Hepatocyte (in vitro differentiated cells): ENCODE results near the gene ELK3. TPM values are rescaled to one million over a fixed set of nuclear protein-coding genes. Genes with fewer than 3 reads are reported as not detected.

Experiments used
- DNase-seq: peaks from one replicate; pipeline ENCODE4 v3.0.0-alpha.2; 2016; ENCODE audit warnings: low spot score
- H2AFZ ChIP-seq: fragments of 200-600 bp; sonication (generic); 2 replicates; pipeline ENCODE4 v1.6.0; 2016; ENCODE audit warnings: antibody characterized with exemption, mild to moderate bottlenecking
- H3K27ac ChIP-seq: fragments of 200-600 bp; sonication (generic); 2 replicates; pipeline ENCODE4 v1.5.1; 2016; ENCODE audit warnings: mild to moderate bottlenecking
- H3K27me3 ChIP-seq: fragments of 200-600 bp; sonication (generic); 2 replicates; pipeline ENCODE4 v1.6.1; 2016
- H3K36me3 ChIP-seq: fragments of 200-600 bp; sonication (generic); replicated peaks from 2 replicates; pipeline ENCODE4 v1.5.1; 2016; ENCODE audit warnings: low read depth; ENCODE audit not compliant: insufficient read depth
- H3K4me1 ChIP-seq: fragments of 200-600 bp; sonication (generic); 2 replicates; pipeline ENCODE4 v1.5.1; 2016; ENCODE audit warnings: mild to moderate bottlenecking, moderate library complexity; ENCODE audit not compliant: insufficient read depth
- H3K4me2 ChIP-seq: fragments of 200-600 bp; sonication (generic); 2 replicates; pipeline ENCODE4 v1.6.0; 2016
- H3K4me3 ChIP-seq: fragments of 200-600 bp; sonication (generic); 2 replicates; pipeline ENCODE4 v1.5.1; 2016; ENCODE audit warnings: mild to moderate bottlenecking
- H3K79me2 ChIP-seq: fragments of 200-600 bp; sonication (generic); 2 replicates; pipeline ENCODE4 v1.6.0; 2017; ENCODE audit warnings: mild to moderate bottlenecking
- H3K9me2 ChIP-seq: fragments of 200-600 bp; sonication (generic); replicated peaks from 2 replicates; pipeline ENCODE4 v1.6.0; 2017; ENCODE audit warnings: mild to moderate bottlenecking; ENCODE audit not compliant: insufficient read depth
- H3K9me3 ChIP-seq: fragments of 200-600 bp; sonication (generic); 2 replicates; pipeline ENCODE4 v1.5.1; 2016; ENCODE audit warnings: low read depth, mild to moderate bottlenecking
- H4K20me1 ChIP-seq: fragments of 200-600 bp; sonication (generic); 2 replicates; pipeline ENCODE4 v1.6.0; 2016; ENCODE audit warnings: mild to moderate bottlenecking; ENCODE audit not compliant: insufficient read depth, poor library complexity, severe bottlenecking
- CTCF ChIP-seq: fragments of 200-600 bp; sonication (generic); IDR thresholded peaks from 2 replicates; pipeline ENCODE4 v1.5.1; 2016; ENCODE audit warnings: antibody characterized with exemption, mild to moderate bottlenecking; ENCODE audit not compliant: poor library complexity
- EZH2 ChIP-seq: fragments of 200-600 bp; sonication (generic); IDR thresholded peaks from 2 replicates; pipeline ENCODE4 v1.6.1; 2016; ENCODE audit warnings: antibody characterized with exemption, mild to moderate bottlenecking, borderline replicate concordance
- EZH2phosphoT487 ChIP-seq: fragments of 200-600 bp; sonication (generic); IDR thresholded peaks from one replicate; pipeline ENCODE4 v1.6.1; 2018; ENCODE audit warnings: antibody characterized with exemption, mild to moderate bottlenecking, low read depth, moderate library complexity; ENCODE audit not compliant: unreplicated experiment, severe bottlenecking
- WGBS: methylation state at CpG from one replicate; pipeline ENCODE4 v1.1.6; 2016; ENCODE audit warnings: low lambda C conversion rate; ENCODE audit errors: missing lambda C conversion rate; 5-methylcytosine and 5-hydroxymethylcytosine counted together
- polyA plus RNA-seq: library from polyadenylated mRNA; unstranded; fragments of >200 nt; fragmentation: Nextera tagmentation; extraction: Ambion mirVana; gene quantifications from 2 replicates; pipeline ENCODE4 v1.2.1, GENCODE V29; 2016
- total RNA-seq: library from RNA; depleted of rRNA; stranded (reverse); fragments of >200 nt; gene quantifications from 2 replicates; pipeline ENCODE4 v1.2.3, GENCODE V29; 2014

ELK3 gene
- total and polyA plus RNA-seq, 2 experiments from 2014 or later = 12.1 to 12.9 TPM

- 68% methylated on average over 15 of the region's 15 CpGs for WGBS
- H3K4me3 ChIP-seq = no peak overlapping the region
- H3K79me2 ChIP-seq = peaks cover 2% of the 10 kb centered on the region
- no peaks in the 10 kb centered on the region for H3K9me3 ChIP-seq
- H4K20me1 ChIP-seq = no peaks in the 10 kb centered on the region
- H3K27ac ChIP-seq = peak overlapping the region; percentile 63
- peak; percentile 80 for DNase-seq
- TF ChIP-seq EZH2 (no peak), EZH2phosphoT487 (no peak), CTCF (no peak)
- no peaks in the 10 kb centered on the region for H3K36me3 ChIP-seq
- no peaks in the 10 kb centered on the region for H3K27me3 ChIP-seq
- peaks cover 10% of the 10 kb centered on the region for H3K4me1 ChIP-seq
- H2AFZ ChIP-seq = no peak overlapping the region
- no peaks in the 10 kb centered on the region for H3K9me2 ChIP-seq
- H3K4me2 ChIP-seq = peak overlapping the region; percentile 0
Measured at GRCh38 chr12:96219700-96220206, 25.6 kb downstream of the ELK3 start.

- H4K20me1 ChIP-seq = no peaks in the 10 kb centered on the region
- H3K4me3 ChIP-seq = no peak overlapping the region
- no peak overlapping the region for H3K4me2 ChIP-seq
- no peak for DNase-seq
- peaks cover under 1% of the 10 kb centered on the region for H3K79me2 ChIP-seq
- WGBS = 84% methylated on average over 5 of the region's 5 CpGs
- TF ChIP-seq EZH2phosphoT487 = no peak
- no peak for TF ChIP-seq EZH2
- TF ChIP-seq CTCF = no peak
- no peak overlapping the region for H2AFZ ChIP-seq
- H3K27ac ChIP-seq = no peak overlapping the region
- no peaks in the 10 kb centered on the region for H3K9me3 ChIP-seq
- H3K4me1 ChIP-seq = peaks cover 17% of the 10 kb centered on the region
- no peaks in the 10 kb centered on the region for H3K36me3 ChIP-seq
- no peaks in the 10 kb centered on the region for H3K9me2 ChIP-seq
- H3K27me3 ChIP-seq = no peaks in the 10 kb centered on the region
Measured at GRCh38 chr12:96220902-96221301, 26.7 kb downstream of the ELK3 start.

- Histone ChIP-seq H4K20me1 (no peaks in the 10 kb centered on the region), H3K9me3 (no peaks in the 10 kb centered on the region), H2AFZ (no peak overlapping the region), H3K4me1 (peaks cover 17% of the 10 kb centered on the region), H3K27ac (no peak overlapping the region), H3K4me3 (no peak overlapping the region), H3K27me3 (no peaks in the 10 kb centered on the region), H3K36me3 (no peaks in the 10 kb centered on the region), H3K79me2 (no peaks in the 10 kb centered on the region), H3K9me2 (no peaks in the 10 kb centered on the region), H3K4me2 (no peak overlapping the region)
- DNase-seq = no peak
- TF ChIP-seq EZH2 (no peak), EZH2phosphoT487 (no peak), CTCF (no peak)
- WGBS = 78% methylated on average over 6 of the region's 6 CpGs
Measured at GRCh38 chr12:96221391-96221790, 27.2 kb downstream of the ELK3 start.
